Head of caudate nucleus (tissue), 42 donors: ENCODE measurements around the gene RBMX2.
"Not testable (repeated sequence)": the region's sequence is repeated elsewhere in the genome, so short reads cannot be mapped to it uniquely, and the experiment has no call there.

ENCODE experiments used
- DNase-seq, 42 donors: peaks; one replicate each; pipeline versions ENCODE4 v3.0.0 to v3.0.0-alpha.2; 2020 to 2021; ENCODE audit warnings: mixed read lengths in 7 of 42
- intact Hi-C: fragments of 100-400 bp; cut with DNase I; formaldehyde crosslinking; loops from one replicate; pipeline ENCODE4 v1.15.0; 2022

The RBMX2 gene, protein sequence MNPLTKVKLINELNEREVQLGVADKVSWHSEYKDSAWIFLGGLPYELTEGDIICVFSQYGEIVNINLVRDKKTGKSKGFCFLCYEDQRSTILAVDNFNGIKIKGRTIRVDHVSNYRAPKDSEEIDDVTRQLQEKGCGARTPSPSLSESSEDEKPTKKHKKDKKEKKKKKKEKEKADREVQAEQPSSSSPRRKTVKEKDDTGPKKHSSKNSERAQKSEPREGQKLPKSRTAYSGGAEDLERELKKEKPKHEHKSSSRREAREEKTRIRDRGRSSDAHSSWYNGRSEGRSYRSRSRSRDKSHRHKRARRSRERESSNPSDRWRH

DNA sequence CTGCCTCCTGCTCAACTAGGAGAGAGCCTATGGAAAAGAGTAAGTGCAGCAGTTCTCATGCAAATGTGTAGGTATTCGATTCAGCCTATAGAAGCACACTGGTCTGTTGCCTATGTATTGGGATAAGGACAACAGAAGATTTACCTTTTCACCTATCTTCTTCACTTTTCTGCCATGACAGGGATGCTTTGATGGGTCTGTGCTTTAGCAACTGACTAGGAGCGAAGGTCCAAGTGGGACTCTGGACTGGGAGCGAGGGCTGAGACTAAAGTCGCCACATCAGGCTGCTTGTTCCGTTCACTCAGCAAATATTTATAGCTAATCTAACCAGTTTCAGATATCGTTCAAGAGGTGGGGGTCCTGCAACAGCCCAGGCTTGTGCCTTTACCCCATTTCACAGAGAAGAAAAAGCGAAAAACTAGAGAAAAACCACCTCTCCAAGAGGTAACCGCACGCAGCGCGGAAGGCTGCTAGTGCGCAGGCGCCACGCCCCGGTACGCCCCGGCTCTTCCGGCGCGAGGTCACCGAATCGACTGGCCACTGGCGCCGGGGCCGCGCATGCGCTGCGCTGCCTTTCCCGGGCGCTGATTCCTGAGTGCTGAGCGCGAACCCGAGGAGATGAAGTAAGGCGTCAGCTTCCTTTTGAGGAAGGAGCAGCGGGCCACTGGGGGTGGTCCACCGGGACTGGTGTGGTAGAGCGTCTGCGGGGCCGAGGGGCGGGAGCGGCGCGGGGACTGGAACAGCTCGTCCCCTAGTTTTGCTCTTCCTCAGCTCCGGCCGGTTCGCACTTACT lies at the start of gene RBMX2:
Gene RBMX2, plus strand, starts transcription at position 573 of the 793 bp plus-strand sequence. Its CDS starts 46 bp downstream, at position 619.
- DNase-seq: peak; percentile 45 to 89 (median 75)
- intact Hi-C loops: loop anchor here (5.0 kb wide), 1 partner anchor 501 kb away; the partner anchor contains the start of gene ENOX2

DNA sequence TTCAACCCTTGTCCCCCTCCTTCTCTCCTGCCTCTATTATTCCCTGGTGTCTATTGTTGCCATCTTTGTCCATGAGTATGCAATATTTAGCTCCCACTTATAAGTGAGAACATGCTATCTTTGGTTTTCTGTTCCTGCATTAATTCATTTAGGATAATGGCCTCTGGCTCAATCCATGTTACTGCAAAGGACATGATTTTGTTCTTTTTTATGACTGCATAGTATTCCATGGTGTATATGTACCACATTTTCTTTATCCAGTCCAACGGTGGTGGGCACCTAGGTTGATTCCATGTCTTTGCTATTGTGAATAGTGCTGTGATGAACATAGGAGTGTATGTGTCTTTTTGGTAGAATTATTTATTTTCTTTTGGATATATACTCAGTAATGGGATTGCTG lies 49.7 kb upstream of the RBMX2 start:
- DNase-seq, intact Hi-C loops: not testable (repeated sequence)

DNA sequence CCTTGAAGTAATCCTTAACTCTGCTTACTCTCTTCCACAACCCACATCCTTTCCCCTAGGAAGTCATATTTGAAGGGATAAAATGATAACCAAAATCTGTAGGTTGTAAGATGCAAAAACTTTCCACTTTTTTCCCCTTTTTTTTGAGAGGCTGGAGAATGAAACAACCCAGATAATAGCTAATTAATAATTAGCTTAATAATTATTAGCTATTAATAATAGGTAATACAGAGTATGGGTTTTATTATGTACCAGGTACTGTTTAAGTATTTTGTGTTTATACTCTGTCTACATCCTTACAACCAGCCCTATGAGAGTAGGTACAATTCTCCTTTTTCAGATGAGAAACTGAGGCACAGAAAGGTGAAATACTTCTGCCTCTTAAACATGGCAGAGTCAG lies 25.7 kb upstream of the RBMX2 start:
- intact Hi-C loops: no loop called here

DNA sequence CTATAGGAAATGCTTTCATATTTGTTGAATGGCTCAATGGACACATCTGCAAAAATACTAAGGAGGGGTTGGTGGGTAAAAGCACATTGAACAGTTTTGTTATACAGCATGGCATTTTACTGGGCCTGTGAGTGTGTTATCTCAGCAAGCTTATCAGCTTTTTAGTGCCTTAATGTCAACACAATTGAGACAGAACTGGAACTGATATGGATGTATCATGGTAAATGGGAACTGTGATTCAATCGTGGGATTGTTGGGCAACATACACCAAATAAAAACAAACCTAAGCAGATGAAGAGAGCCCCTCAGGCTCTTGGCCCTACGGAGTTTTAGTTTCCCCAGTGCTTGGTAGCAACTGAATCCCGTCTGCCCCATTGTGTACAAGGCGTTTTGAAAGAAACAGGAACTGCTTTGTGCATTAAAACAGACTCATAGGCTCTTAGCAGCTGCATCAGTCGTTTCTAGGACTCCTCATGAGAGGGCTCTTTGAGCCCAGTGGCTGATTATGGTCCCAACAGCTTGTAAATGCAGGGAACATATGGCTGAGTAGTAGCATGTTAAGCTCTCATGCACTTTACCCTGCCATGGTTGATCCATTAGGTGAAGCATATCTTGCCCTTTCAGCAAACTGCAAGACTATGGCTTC lies 23.6 kb upstream of the RBMX2 start:
- peak in 3 of 42 donors; percentile 1 to 32 (median 21) for DNase-seq
- intact Hi-C loops: no loop called here

More for the DNA sequence above, 25.7 kb upstream of the RBMX2 start:
- DNase-seq: no peak

DNA sequence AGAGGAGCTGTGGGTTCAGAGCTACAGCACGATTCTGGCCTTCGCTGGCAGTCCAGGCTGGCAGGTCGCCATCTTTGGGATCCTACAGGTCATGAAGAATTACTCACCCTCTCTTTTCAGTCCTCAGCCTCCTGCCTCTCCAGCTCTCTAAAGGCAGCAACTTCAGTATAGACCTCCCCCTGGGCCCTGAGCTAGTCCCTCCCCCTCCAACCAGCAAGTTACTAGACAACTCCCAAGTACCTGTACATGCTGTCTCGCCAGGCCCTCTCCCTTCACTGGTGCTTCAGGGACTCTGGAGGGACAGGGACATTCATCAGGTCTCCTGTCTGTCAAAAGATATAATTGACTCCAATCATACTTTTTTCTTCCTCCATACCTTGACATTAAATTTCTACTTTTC lies 16.3 kb upstream of the RBMX2 start, which contains the start of gene GPR119:
Gene GPR119, minus strand, starts transcription at position 155 of the 400 bp plus-strand sequence. CDS start 227 bp downstream, outside the sequence.
- intact Hi-C loops: no loop called here
- no peak for DNase-seq

DNA sequence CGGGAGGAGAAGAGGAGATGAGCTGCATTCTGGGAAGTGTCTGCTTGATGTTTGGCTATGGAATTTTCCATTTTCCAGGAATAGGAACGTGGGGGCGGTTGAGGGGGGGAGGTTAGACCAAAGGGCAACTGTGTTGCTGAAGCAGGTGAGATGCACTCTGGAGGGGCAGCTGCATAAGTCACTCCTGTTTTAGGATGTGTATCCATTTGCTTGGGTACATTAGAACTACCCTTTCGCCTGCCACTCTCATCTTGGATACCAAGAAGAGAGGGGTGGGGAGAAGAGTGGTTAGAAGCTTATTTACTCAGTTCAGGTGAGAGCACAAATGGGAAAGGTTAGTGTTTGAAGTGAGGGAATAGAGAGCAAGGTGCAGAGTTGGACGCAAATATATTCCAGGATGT lies 15.4 kb upstream of the RBMX2 start:
- DNase-seq: no peak
- intact Hi-C loops: no loop called here

DNA sequence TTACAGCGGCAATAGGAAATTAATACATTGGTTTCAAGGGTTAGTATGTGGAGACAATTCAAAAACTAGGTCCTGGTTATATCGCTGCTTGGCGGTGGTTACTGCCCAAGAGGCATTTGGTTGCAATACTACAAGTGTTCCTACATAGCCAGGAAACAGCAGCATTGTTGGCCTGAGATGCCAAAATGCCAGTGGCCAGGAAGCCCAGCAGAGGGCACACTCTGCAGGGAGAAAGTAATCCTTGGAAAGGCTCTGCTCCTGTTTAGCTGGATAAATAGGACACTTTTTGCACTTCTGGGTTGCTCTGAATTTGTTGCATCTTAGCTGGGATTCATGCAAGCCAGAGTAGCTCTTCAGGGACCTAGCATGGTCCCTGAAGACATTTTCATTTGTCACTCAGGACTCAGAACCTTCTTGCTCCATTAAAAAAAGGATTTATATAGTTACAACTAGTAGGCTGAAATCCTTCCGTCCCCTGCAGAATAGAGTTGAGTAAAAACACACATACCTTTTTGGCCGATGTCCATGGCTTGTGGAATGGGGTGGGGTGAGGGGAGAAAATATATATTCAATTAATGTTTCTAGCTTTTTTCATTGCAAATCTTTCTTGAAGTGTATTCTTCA lies 8.2 kb upstream of the RBMX2 start:
- peak; percentile 5 to 87 (median 68) for DNase-seq

DNA sequence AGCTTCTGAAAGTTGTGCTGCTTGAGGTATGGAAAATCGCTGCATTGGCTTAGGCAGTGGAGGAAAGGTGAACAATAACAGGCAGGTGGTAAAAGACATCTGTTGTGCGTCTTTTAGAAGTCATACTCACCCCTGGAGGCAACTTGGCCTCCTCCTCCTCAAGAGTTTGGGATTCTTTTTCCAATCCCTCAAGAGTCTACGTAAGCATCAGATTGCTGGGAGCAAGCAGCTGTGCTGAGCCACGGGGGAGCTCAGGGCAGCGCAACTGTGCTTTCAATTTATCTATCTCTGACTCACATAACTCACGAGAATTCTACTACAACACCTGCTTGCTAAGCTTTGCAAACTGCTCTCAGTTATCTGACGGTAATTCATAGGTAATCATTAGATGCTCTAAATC lies 6.4 kb upstream of the RBMX2 start:
- intact Hi-C loops: no loop called here
- no peak for DNase-seq

More for the DNA sequence above, 8.2 kb upstream of the RBMX2 start:
- intact Hi-C loops: loop anchor here (5.0 kb wide), 1 partner anchor 524 kb away; no protein-coding TSS in a partner anchor

DNA sequence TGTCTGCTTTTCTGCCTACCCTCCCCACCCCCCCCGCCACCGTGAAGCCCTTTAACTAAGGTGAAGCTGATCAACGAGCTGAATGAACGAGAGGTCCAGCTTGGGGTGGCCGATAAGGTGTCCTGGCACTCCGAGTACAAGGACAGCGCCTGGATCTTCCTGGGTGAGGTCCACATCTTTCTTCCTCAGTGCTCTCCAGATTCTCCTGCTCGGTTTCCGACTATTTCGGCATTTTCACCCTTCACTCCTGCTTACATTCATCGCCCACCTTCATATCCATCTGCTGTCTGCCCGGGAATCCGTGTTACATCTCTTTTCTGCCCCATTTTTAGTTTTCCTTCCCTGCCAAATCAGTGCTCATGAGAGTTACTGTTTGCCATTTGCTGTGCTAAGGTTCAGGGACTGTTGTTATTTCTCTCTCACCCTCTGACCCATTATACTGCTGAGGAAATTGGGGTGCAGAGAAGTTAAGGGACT lies 459 bp downstream of the RBMX2 start:
- intact Hi-C loops: loop anchor here (5.0 kb wide), 1 partner anchor 500 kb away; the partner anchor contains the start of gene ENOX2
- DNase-seq: peak in 2 of 42 donors; percentile 1 to 12

DNA sequence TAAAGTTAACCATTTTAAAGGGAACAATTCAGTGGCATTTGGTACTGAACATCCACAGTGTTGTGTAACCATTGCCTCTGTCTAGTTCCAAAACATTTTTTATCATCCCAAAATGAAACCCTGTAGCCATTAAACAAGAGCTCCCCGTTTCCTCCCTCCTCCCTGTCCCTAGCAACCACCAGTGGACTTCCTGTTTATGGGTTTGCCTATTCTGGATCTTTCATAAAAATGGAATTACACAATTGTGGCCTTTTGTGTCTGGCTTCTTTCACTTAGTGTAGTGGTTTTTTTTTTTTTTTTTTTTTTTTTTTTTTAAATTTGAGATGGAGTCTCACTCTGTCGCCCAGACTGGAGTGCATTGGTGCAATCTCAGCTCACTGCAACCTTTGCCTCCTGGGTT lies 11.6 kb downstream of the RBMX2 start:
- no peak for DNase-seq
- intact Hi-C loops: no loop called here

DNA sequence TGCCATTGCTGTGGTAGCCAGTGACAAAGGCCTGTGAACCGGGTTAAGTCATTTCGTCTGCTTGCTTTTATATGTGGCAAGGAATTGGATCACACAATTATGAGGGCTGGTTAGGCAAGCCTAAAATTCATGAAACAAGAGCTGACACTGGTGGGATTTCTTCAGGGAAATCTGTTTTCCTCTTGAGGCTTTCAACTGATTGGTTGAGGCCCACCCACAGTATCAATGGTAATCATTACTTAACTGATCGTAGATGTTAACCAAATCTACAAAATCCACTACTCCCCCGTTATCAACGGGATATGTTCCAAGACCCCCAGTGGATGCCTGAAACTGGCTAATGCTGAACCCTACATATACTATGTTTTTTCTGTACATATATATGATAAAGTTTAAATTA lies 13.0 kb downstream of the RBMX2 start:
- intact Hi-C loops: no loop called here
- no peak for DNase-seq

DNA sequence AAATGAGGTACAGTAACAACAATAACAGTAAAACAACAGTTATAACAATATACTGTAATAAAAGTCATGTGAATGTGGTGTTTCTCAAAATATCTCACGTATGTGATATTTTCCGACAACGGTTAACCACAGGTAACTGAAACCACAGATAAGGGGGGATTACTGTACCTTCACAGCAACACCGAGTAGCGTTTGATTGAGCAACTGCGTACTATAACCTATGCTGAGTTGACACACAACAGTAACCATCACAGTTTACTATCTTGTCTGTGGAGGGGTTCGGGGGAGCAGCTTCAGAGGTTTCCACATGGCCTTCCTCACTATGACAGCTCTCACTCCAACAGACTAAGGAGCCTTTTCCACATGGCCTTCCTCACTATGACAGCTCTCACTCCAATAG lies 13.4 kb downstream of the RBMX2 start:
- intact Hi-C loops: no loop called here

DNA sequence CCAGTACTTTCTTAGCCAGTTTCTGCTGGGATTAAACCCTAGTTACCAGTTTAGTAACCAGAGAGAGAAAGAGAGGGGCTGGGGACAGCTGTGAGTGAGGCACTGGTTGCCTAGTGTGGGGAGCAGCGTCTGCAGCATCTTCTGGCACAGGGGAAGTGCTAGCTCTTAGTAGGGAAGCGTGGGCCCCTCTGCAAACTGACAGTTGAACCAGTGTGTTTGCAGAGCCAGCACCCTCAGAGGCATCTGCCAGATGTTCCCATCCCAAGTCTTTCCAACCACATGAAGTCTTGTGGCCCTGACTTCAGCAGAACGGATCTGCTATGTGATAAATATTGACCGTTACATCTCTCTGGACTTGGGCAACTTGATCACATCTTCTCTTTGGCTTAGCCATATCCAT lies 15.0 kb downstream of the RBMX2 start:
- no peak for DNase-seq
- intact Hi-C loops: no loop called here

More for the DNA sequence above, 13.4 kb downstream of the RBMX2 start:
- no peak for DNase-seq

DNA sequence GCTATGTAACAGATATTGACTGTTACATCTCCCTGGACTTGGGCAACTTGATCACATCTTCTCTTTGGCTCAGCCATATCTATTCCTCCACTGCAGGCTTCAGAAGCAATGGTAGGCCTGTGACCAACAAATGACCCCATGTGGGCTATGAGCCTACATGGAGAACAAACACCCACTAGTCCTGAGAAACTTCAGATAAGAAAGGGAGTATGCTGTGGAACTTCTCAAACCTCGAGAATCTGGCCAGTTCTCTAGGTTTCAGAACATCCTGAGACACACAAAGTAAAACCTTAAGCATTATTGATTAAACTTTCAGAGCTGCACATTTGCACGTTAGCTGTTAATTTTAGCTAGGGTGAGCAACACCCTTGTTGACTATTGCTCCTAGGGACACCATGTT lies 16.3 kb downstream of the RBMX2 start:
- DNase-seq: no peak
- intact Hi-C loops: no loop called here

DNA sequence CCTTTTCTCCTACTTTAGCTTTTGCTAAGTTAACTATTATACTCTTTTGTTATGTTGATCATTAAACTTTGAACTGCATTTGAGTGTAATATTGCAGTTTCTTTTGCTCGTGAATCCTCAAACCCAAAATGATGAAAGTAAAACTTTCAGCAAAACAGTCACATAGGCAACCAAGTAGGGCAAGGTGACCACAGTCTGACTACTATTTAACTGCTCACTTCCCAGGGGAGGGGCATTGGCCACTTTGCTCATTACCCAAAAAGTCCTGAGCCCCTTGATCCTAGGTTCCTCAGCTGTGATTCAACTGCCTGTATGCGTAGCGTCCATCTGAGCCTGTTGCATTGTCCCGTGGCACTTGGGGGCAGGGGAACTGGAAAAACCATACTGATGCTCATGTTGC lies 17.0 kb downstream of the RBMX2 start:
- intact Hi-C loops: no loop called here
- no peak for DNase-seq

DNA sequence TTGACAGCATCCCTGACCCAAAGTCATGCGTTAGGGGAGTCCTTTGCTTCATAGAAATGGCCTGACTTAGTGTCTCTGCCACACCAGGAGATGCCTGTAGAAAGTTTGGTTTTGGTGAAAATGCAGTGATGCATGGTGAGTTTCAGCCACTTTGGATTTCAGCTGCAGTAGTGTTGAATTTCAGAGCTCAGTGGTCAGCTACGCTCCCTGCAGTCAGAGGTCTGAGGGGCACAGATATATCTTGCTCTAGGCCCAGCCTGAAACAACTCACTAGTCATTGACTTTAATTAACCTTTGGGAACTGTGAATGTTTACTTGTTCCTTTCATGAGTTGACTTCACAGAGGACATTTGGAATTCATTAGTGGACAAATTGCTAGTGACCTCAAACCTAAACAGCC lies 17.5 kb downstream of the RBMX2 start:
- intact Hi-C loops: no loop called here
- no peak for DNase-seq

DNA sequence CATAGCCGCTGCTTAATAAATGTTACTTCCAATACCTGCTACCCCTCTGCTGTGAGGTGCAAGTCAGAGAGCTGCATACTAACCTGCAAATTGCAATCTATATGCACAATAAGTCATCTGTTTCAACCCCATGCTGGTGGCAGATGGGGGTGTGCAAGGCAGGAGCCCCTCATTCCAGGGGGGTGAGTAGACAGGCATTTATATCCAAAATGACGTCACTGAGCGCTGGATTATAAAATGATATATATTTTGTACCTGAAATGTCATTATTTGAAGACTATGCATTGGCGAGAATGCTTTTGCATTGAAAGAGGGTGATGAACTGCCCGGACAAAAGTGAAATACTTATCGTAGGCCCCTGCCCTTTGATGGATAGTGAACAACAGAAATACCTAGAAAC lies 24.7 kb downstream of the RBMX2 start:
- intact Hi-C loops: no loop called here
- DNase-seq: no peak

DNA sequence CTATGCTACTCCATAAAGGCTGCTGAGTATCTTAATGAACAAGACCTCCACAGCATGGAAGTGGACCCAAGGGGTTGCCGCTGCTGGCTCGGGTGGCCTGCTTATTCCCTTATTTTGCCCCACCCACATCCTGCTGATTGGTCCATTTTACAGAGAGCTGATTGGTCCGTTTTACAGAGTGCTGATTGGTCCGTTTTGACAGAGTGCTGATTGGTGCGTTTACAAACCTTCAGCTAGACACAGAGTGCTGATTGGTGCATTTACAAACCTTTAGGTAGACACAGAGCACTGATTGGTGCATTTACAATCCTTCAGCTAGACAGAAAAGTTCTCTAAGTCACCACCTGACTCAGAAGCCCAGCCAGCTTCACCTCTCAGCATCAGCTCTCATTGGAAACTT lies 27.4 kb downstream of the RBMX2 start:
- intact Hi-C loops, DNase-seq: not testable (repeated sequence)

DNA sequence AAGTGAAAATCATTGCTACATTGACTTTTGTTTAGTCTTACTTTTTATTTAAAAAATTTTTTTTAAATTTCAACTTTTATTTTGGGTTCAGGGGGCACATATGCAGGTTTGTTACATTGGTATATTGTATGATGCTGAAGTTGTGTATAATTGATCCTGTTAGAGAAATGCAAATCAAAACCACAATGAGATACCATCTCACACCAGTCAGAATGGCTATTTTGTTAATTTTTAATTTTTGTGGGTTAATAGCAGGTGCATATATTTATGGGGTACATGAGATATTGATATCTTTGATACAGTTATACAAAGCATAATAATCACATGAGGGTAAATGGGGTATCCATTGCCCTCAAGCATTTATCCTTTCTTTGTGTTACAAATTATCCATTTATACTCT lies 34.1 kb downstream of the RBMX2 start:
- no peak for DNase-seq
- intact Hi-C loops: no loop called here
